ENCODE data around the gene SLC25A11.
"Not testable (repeated sequence)": the region's sequence is repeated elsewhere in the genome, so short reads cannot be mapped to it uniquely, and the experiment has no call there.

The SLC25A11 gene

GRCh38 chr17:4919511-4920047 lies 20.3 kb downstream of the SLC25A11 start:
- no peak for DNase-seq (ENCODE audit: low spot score)

DNA sequence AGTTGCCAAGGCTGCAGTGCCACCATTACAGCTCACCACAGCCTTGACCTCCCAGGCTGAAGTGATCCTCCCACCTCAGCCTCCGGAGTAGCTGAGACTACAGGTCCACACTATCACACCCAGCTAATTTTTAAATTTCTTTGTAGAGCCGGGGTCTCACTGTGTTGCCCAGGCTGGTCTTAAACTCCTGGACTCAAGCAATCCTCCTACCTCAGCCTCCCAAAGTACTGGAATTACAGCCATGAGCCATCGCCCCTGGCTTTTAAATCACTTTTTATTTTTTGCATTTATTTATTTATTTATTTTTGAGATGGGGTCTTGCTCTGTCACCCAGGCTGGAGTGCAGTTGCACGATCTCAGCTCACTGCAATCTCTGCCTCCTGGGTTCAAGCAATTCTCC lies 25.3 kb downstream of the SLC25A11 start:
- not testable (repeated sequence) for DNase-seq (ENCODE audit: low spot score)

DNA sequence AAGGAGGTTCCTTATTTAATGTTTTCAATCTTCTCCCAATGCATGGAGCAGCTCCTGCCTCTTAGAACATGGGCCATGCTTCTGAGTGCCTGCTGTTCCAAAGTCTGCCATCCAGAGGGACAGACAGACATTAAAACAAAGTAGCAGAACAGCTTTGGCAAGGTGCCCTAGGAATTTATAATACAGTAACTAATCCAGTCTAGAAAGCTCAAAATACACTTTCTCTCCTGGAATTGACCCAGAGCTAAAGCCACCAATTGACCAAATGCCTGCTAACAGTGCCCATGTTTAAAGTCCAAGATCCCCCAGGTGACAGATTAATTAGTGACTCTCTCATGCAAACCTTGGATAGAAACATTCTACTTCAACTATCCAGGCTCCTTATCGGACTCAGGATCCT lies 25.9 kb downstream of the SLC25A11 start:
- DNase-seq (ENCODE audit: low spot score): no peak

DNA sequence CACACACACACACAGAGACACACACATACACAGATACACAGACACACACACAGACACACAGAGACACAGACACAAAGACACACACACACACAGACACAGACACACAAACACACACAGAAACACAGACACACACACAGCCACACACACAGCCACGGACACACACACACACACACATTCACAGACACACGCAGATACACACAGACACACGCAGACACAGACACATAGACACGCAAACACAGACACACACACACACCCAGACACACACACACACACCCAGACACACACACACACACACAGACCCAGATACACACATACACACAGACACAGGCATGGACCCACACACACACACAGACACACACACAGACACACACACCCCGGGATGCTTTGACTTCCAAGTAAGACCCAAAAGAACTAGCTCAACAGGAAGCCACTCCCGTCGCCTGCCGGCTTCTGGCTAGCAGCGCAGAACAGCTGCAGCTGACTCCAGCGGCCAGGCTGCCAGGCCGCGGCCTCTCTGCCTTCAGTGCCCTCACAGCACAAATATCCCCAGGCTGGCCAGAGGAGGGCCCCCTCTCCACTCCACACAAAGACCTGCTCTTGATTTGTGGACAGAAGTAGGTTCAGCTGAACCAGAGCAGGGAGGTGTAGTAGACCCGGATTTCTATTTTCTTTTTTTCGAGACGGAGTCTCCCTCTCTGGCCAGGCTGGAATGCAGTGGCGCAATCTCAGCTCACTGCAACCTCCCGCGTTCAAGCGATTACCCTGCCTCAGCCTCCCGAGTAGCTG lies 30.9 kb downstream of the SLC25A11 start:
- peak; percentile 87 for DNase-seq (ENCODE audit: low spot score)

GRCh38 chr17:4908301-4908700 lies 31.5 kb downstream of the SLC25A11 start:
- DNase-seq (ENCODE audit: low spot score): no peak

- not testable (repeated sequence) for DNase-seq (ENCODE audit: low spot score)
Observed at GRCh38 chr17:4906642-4907041, 33.2 kb downstream of the SLC25A11 start.

DNA sequence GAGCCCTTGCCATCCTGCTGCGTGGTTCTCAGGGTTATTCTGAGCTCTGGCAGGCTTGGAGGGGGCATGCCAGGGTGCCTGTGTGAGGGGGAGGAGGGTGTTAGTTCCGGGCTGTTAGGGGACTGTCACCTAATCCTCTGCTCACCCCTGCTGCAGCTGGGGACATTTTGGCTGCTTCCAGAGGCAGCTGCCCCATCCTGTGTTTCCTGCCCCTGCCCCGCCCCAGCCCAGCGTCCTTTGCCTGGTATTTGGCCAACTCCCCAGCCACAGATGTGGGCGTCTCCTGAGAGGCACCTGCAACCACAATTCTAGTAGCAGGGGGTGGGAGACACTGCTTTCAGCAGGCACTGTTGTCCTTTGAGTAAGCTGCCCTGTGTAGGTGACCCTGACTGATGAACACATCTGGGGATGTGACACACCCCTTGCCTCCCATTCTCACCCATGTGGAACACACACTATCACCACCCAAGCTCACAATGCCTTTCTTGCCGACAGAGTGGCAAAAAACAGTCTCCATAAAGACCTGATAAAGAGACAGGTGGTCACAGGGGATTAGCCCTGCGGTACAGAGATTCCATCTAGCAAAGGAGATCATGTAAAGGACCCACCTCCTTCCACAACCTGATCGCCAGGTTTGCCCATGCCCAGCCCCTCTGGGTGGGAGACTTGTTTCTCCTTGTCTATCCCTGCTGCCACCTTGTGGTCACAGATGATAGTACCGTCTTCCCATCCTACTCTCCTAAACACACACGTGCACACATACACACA lies 36.6 kb downstream of the SLC25A11 start, which contains the start of gene CHRNE:
CHRNE (minus strand) TSS at position 48 of the 768 bp plus-strand sequence; CDS start at position 13, 35 bp downstream.
- peak; percentile 63 for DNase-seq (ENCODE audit: low spot score)

DNA sequence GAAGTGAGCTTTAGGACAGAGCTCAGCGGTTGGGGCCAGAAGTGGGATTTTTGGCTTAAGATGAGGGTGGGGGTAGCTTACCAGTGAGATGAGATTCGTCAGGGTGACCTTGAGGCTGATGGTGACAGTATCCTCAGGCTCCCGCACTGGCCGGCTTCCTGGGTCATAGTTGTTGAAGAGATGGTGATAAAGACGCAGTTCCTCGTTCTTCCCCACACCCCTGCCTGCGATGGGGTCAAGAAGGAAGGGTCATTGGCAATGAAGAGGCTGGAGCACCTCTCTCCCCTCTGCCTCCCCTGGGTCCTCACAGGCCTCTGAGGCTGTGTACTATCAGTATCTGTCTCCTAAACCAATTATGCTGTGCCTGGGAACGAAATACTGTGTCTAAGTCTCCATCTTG lies 37.3 kb downstream of the SLC25A11 start:
- no peak for DNase-seq (ENCODE audit: low spot score)

DNA sequence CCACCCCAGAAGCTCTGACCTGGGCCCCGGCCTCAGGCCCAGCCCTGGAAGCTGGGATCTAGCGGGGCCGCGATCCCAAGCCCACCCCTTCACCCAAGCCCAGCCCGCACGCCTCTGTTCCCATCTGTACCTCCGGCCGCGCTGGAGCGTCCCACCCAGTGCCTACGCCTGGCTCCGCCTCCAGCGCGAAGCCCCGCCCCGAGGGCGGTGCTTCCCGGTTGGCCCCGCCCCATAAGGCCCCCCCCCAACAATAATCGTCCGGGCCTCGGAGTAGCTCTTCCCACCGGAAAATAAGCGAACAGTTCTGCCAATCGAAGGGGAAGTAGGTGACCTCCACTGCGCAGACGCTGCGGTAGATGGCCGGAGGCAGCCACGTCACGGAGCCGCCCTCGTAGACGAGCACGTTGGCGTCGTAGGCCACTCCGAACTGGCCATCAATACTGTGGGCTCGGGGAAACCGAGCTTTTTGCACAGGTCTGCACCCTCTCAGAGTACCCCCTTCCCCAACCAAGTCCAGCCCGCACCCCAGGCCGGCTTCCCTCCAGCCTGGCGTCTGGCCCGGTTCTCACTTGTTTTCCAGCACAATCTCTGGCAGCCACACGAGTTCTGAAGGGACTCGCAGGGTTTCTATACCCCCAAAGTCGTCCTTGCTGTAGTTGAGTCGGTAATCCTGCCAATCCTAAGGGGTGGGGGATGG lies 38.0 kb downstream of the SLC25A11 start:
- no peak for DNase-seq (ENCODE audit: low spot score)

- no peak for DNase-seq (ENCODE audit: low spot score)
Observed at GRCh38 chr17:4901108-4901647, 38.7 kb downstream of the SLC25A11 start.

DNA sequence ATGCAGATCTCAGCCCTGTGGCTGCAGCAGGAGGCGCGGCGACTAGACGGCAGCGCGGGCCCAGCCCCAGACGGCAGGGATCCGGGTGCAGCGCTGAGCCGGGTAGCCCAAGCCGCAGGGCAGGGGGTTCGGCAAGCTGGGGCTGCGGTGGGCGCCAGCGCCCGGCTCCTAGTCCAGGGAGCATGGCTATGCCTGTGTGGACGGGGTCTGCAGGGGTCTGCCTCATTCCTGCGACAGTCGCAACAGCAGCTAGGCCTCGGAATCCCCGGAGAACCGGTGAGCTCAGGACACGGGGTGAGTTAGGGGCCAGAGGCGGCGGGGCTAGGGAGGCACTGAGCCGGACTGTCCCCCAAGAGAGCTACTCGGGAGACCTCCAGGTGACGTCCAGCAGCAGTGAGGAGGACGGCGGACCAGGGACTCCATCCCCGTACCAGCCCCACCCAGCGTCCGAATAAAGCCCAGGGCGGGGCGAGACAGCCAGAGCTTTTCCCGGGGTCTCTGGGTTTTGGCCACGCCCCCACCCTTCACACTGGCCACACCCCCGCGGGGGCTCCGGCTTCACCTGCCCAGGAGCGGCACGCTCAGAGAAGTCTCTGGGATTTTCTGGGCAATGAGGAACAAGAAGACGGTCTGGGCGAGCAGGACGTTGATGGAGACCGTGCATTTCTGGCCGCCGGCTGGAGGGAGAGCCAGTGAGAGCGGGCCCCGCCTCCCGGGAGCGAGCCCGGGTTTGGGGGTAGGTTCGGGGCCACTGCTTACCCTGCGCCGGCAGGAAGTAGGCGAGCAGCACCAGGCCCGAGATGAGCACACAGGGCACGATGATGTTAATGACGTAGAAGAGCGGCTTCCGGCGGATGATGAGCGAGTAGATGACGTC lies 39.4 kb downstream of the SLC25A11 start:
- no peak for DNase-seq (ENCODE audit: low spot score)

DNA sequence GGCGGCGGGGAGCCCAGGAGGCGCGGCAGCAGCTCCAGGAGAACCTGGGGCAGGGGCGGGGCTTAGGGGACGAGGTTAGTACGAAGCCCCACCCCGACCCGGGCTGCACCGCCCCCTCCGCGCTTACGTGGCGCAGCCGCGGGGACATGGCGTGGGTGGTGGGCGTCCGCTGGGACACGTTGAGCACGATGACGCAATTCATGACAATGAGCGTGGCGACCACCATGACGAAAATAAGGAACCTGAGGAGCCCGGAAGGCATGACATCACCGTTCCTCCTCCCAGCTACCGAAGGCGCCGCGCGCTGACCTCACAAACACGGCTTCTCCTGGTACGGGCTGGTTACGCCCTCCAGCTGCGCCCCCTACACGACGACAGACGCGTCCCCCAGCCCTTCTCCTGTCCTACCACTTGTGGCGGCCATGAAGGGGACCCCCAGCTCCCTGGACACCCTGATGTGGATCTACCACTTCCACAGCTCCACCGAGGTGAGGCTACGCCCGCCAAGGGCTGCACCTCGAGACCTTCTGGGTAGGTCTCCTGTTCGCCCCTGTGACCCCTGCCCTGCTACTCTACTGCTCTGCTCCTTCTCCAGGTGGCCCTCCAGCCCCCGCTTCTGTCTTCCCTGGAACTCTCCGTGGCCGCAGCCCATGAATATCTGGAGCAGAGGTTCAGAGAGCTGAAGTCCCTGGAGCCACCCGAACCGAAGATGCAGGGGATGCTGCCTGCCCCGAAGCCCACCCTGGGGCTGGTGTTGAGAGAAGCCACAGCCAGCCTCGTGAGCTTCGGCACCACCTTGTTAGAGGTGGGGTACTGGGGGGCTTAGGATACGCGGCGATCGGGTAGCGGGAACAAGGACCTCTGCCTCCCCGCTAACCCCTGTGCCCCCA lies 40.3 kb downstream of the SLC25A11 start, which contains the start of gene C17orf107:
C17orf107 (plus strand) TSS at position 196 of the 890 bp plus-strand sequence; CDS start at position 423, 227 bp downstream.
- DNase-seq (ENCODE audit: low spot score): peak; percentile 70

DNA sequence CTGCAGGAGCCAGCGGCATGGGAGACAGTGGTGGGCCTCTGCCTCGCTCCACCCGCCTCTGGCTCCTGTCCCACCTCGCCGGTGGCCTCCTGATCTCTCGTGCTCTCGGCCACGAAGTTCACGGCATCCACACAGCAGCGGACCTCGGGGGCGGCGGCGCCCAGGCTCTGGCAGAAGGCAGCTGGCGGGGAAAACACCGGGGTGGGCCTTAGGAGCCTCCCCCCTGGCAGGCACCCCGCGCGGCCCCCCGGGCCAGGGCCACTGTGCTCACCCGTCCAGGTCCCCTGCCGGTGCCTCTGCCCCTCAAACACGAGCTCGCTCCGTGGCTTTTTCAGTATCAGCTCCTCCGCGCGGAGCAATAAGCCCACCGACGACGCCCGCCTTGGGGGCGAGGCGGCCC lies 40.9 kb downstream of the SLC25A11 start:
- DNase-seq (ENCODE audit: low spot score): no peak

DNA sequence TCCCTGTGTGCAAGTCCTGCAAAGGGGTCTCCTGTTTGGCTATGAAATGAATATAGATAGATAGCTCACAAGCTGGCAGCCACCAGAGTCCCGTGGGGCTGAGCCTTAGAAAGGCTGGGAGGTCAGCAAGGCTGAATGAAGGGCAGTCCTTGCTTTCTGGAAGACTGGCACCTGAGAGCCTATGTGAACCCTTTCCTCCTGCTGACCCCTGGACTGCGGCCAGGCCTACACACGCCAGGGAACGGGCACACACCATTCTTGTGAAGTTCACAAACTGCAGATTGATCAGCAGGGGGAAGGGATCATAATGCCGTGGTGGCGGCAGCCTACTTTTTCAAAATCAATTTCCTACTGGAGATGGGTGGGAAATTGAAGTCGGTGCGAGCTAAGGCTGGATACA lies 41.5 kb downstream of the SLC25A11 start:
- no peak for DNase-seq (ENCODE audit: low spot score)

- no peak for DNase-seq (ENCODE audit: low spot score)
Observed at GRCh38 chr17:4897785-4898184, 42.1 kb downstream of the SLC25A11 start.

GRCh38 chr17:4897198-4897687 lies 42.6 kb downstream of the SLC25A11 start:
- no peak for DNase-seq (ENCODE audit: low spot score)

GRCh38 chr17:4896332-4897197 lies 43.3 kb downstream of the SLC25A11 start:
- DNase-seq (ENCODE audit: low spot score): no peak

GRCh38 chr17:4895657-4896331 lies 44.1 kb downstream of the SLC25A11 start:
- no peak for DNase-seq (ENCODE audit: low spot score)
